Heart left ventricle (tissue), 16 donors: ENCODE data around the gene OTOP3. TPM values are rescaled to one million over a fixed set of nuclear protein-coding genes. Genes with fewer than 3 reads are reported as not detected.

ENCODE experiments used
- ATAC-seq, 4 donors: fragments of 200-7000 bp; cut with Tn5 transposase; one replicate each; pipeline ENCODE4 v1.9.1; 2020 to 2022; ENCODE audit warnings: moderate library complexity in 4 of 4, mild to moderate bottlenecking in 3 of 4, moderate number of reproducible peaks in 1 of 4
- DNase-seq, 5 donors: peaks; one replicate each; pipeline ENCODE4 v3.0.0-alpha.2; 2020
- H3K27ac ChIP-seq, 12 donors: fragments of 200-600 bp; sonication (generic) in 4 of 12; one replicate each; pipeline versions ENCODE4 v1.5.0 to v1.8.0; 2016 to 2022; ENCODE audit warnings: mild to moderate bottlenecking in 2 of 12
- H3K27me3 ChIP-seq, 9 donors: fragments of 200-600 bp; sonication (generic) in 2 of 9; one replicate each; pipeline versions ENCODE4 v1.5.1 to v1.8.0; 2016 to 2022; ENCODE audit warnings: mild to moderate bottlenecking in 3 of 9
- H3K36me3 ChIP-seq, 9 donors: fragments of 200-600 bp; sonication (generic) in 2 of 9; one replicate each; pipeline versions ENCODE4 v1.5.0 to v1.8.0; 2018 to 2022; ENCODE audit warnings: mild to moderate bottlenecking in 2 of 9
- H3K4me1 ChIP-seq, 12 donors: fragments of 200-600 bp; sonication (generic) in 4 of 12; one replicate each; pipeline versions ENCODE4 v1.5.0 to v1.8.0; 2016 to 2022; ENCODE audit warnings: mild to moderate bottlenecking in 3 of 12
- H3K4me3 ChIP-seq, 12 donors: fragments of 200-600 bp; sonication (generic) in 4 of 12; one replicate each; pipeline versions ENCODE4 v1.5.0 to v1.8.0; 2017 to 2022; ENCODE audit warnings: mild to moderate bottlenecking in 9 of 12, moderate library complexity in 4 of 12
- H3K9me3 ChIP-seq, 12 donors: fragments of 200-600 bp; sonication (generic) in 4 of 12; one replicate each; pipeline versions ENCODE4 v1.5.0 to v1.8.0; 2016 to 2022; ENCODE audit warnings: mild to moderate bottlenecking in 1 of 12
- POLR2A ChIP-seq, 2 donors: fragments of 450-650 bp; IDR thresholded peaks; one replicate each; pipeline ENCODE4 v1.6.1; 2017; ENCODE audit warnings: antibody characterized with exemption in 2 of 2, mild to moderate bottlenecking in 2 of 2, moderate library complexity in 2 of 2
- WGBS, 4 donors: extraction: QIAGEN DNeasy Blood & Tissue Kit in 2 of 4; methylation state at CpG; one replicate each; pipeline versions ENCODE4 v1.1.5 to v1.1.7; 2013 to 2018; 5-methylcytosine and 5-hydroxymethylcytosine counted together
- intact Hi-C, 10 donors: fragments of 100-400 bp; cut with DNase I; formaldehyde crosslinking; loops; one replicate each; pipeline versions ENCODE4 v1.11.1 to v1.14.2; 2022
- polyA plus RNA-seq, 2 donors: library from polyadenylated mRNA; stranded (reverse); fragments of 200-250 nt; gene quantifications; one replicate each; pipeline ENCODE4 v1.2.3, GENCODE V29; 2013
- total RNA-seq, 9 donors: library from RNA; depleted of rRNA in 2 of 9; stranded (reverse); fragments of >200 nt in 2 of 9; fragmentation: NEBNext Ultra II Directional in 3 of 9; extraction: Animal tissue kit (Norgen Biotek cat#: 25700) in 3 of 9; gene quantifications; one replicate each; pipeline versions ENCODE4 v1.1.0 to v1.2.4, GENCODE V29; 2016 to 2023
- TF ChIP-seq, protein P1 (sequence below), 12 donors: fragments of 200-600 bp; sonication (generic) in 4 of 12; IDR thresholded peaks; one replicate each; pipeline versions ENCODE4 v1.5.0 to v1.8.0; 2018 to 2022; ENCODE audit warnings: antibody characterized with exemption in 12 of 12, mild to moderate bottlenecking in 5 of 12
- donor health status: ischemic (EF 13 %, LVEDD 7.1; RV severe dilation, severe dysfunction).
- donor health status: healthy with polysubstance abuse.
- donor health status: DM: no; HTN: yes; CAD: no.
- donor health status: DM: no; HTN: no; CAD: no.
- donor health status: ischemic (EF 25% LVEDD 6.9; RV normal size, moderate dysfunction).
- donor health status: ischemic (EF 25% LVEDD 5.7; RV mildly dilated, moderate dysfunction).
- donor health status: healthy.
- donor health status: DM: yes; HTN: yes; CAD: no.
- donor health status: ischemic (EF 35%, LVEDD 5.7; RV mildly dilated, moderate dysfunction).
- donor health status: nonischemic (EF 11% LVEDD 7.7; RV severe dilation, severe dysfunction).
- donor health status: DM: yes; HTN: yes; CAD: no.
- donor health status: PGD.
- donor health status: ischemic (EF 29% LVEDD 5.4; RV normal size, mild dysfunction).
- donor health status: nonischemic (EF 23%, LVEDD 6.1; RV moderate dilation, normal function).

Gene OTOP3
- total and polyA plus RNA-seq, 11 donors: not detected

DNA sequence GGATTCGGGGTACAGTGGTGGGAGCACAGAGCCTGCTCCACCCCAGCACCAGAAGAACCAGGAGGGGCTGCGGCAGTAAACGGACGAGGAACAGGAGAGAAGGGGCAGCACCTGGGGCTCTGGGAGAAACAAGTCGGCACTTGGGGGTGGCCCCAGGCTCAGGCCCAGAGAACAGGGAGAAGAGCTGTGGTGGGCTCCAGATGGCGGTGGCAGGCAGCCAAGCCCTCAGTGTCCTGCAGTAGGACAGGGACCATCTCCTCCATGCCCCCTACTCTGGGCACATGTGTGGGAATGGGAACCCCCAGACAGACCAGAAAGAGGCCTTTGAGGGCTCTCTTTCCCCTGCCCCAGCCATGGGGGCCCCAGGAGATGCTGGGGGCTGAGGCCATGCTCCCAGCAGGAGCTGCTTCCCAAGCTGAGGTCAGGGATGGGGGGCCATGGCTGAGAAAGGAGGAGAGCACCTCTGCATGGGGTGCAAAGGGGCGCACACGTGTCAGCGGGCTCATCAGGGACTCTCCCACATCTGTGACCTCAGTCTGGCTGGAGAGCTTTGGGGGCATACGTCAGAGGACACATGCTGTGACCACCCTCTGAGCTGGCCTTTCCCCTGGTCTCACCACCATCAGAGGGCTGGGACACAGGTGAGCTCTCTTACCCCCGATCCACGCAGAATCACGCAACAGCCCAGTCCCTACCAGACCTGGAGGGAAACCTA is 19.4 kb upstream of the OTOP3 start:
- TF ChIP-seq, protein P1, sequence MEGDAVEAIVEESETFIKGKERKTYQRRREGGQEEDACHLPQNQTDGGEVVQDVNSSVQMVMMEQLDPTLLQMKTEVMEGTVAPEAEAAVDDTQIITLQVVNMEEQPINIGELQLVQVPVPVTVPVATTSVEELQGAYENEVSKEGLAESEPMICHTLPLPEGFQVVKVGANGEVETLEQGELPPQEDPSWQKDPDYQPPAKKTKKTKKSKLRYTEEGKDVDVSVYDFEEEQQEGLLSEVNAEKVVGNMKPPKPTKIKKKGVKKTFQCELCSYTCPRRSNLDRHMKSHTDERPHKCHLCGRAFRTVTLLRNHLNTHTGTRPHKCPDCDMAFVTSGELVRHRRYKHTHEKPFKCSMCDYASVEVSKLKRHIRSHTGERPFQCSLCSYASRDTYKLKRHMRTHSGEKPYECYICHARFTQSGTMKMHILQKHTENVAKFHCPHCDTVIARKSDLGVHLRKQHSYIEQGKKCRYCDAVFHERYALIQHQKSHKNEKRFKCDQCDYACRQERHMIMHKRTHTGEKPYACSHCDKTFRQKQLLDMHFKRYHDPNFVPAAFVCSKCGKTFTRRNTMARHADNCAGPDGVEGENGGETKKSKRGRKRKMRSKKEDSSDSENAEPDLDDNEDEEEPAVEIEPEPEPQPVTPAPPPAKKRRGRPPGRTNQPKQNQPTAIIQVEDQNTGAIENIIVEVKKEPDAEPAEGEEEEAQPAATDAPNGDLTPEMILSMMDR (IDR thresholded peaks at IDR 0.05): no peak
- no peak for TF ChIP-seq POLR2A (IDR thresholded peaks at IDR 0.05)
- Histone ChIP-seq H3K9me3 (no peaks in the 10 kb centered on the region), H3K27me3 (peaks cover 0 to 32% (median 4%) of the 10 kb centered on the region in 9 donors)

GRCh38 chr17:74916851-74917199 is 18.9 kb upstream of the OTOP3 start:
- H3K27ac ChIP-seq: no peak overlapping the region
- peaks cover 0 to 17% (median 0%) of the 10 kb centered on the region in 12 donors for H3K4me1 ChIP-seq
- DNase-seq (peak in 1 of 5 donors; percentile 7), ATAC-seq (no peak)
- no peaks in the 10 kb centered on the region for H3K36me3 ChIP-seq
- peaks cover 4 to 37% (median 7%) of the 10 kb centered on the region in 9 donors for H3K27me3 ChIP-seq
- TF ChIP-seq POLR2A (IDR thresholded peaks at IDR 0.05): no peak
- TF ChIP-seq, protein P1 (IDR thresholded peaks at IDR 0.05): no peak
- no peak overlapping the region for H3K4me3 ChIP-seq
- 90 to 93% (median 91%) methylated on average over 11 of the region's 11 CpGs for WGBS, 4 donors
- no peaks in the 10 kb centered on the region for H3K9me3 ChIP-seq
- intact Hi-C loops: no loop called here

More for the DNA sequence above, 19.4 kb upstream of the OTOP3 start:
- ATAC-seq (no peak), DNase-seq (peak in 1 of 5 donors; percentile 40)
- no peaks in the 10 kb centered on the region for H3K36me3 ChIP-seq
- H3K27ac ChIP-seq: no peak overlapping the region
- intact Hi-C loops: no loop called here
- peaks cover 0 to 17% (median 0%) of the 10 kb centered on the region in 12 donors for H3K4me1 ChIP-seq
- WGBS, 4 donors: 81 to 90% (median 83%) methylated on average over 10 to 13 of the region's 13 CpGs
- no peak overlapping the region for H3K4me3 ChIP-seq

DNA sequence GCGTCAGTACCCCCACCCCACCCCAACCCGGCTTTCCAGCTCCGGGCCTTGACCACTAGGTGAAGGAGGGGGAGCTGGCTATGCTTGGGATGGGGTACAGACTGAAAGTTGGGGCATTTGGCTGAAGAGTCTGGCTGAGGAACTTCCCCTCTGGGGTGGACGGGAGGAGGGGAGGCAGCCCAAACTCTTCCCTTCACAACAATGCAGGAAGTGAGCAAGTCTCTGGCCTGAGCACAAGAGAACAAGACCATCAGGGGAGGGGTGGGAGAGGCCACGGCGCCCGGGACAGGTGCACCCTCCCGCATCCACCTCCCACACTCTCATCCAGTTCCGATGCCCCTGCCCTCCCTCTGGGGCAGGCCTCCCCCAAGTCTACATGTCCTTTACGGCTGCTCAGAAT is 18.3 kb upstream of the OTOP3 start:
- peaks cover 4 to 43% (median 11%) of the 10 kb centered on the region in 9 donors for H3K27me3 ChIP-seq
- WGBS, 4 donors: 58 to 80% (median 65%) methylated on average over 8 to 10 of the region's 10 CpGs
- TF ChIP-seq, protein P1 (IDR thresholded peaks at IDR 0.05): no peak
- TF ChIP-seq POLR2A (IDR thresholded peaks at IDR 0.05): no peak

DNA sequence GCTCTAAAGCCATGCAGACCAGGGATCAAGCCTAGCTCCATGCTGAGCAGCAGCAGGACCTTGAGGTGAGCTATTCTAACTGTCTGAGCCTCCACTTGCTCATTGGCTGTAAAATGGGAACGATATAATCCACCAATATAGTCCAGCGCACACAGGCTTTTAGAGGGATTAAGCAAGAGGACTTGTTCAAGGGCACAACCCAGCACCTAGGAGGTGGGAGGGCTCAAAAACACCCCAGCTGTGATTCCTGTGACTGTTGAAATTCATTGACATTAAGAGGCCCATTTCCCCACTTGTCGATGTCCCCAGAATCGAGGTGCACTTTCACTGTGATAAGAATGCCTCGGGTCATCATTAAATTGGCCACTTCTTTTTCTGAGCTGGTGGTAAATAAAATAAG is 16.8 kb upstream of the OTOP3 start:
- Histone ChIP-seq H3K27ac (no peak overlapping the region), H3K4me1 (peaks cover 0 to 30% (median 12%) of the 10 kb centered on the region in 12 donors), H3K36me3 (no peaks in the 10 kb centered on the region), H3K4me3 (no peak overlapping the region), H3K27me3 (peaks cover 9 to 58% (median 26%) of the 10 kb centered on the region in 9 donors), H3K9me3 (no peaks in the 10 kb centered on the region)
- WGBS, 4 donors: 88 to 95% (median 93%) methylated on average over 5 of the region's 5 CpGs
- intact Hi-C loops: no loop called here
- no peak for TF ChIP-seq POLR2A (IDR thresholded peaks at IDR 0.05)
- TF ChIP-seq, protein P1 (IDR thresholded peaks at IDR 0.05): no peak
- no peak for DNase-seq
- no peak for ATAC-seq

More for the DNA sequence above, 18.3 kb upstream of the OTOP3 start:
- H3K9me3 ChIP-seq: no peaks in the 10 kb centered on the region
- no peaks in the 10 kb centered on the region for H3K36me3 ChIP-seq
- ATAC-seq (peak in 1 of 4 donors; percentile 21), DNase-seq (peak in 1 of 5 donors; percentile 49)
- no peak overlapping the region for H3K27ac ChIP-seq
- H3K4me1 ChIP-seq: peaks cover 0 to 17% (median 0%) of the 10 kb centered on the region in 12 donors
- intact Hi-C loops: no loop called here
- H3K4me3 ChIP-seq: no peak overlapping the region
